ENCODE measurements around the gene CNR1. TPM values are rescaled to one million over a fixed set of nuclear protein-coding genes. Genes with fewer than 3 reads are reported as not detected.

Gene CNR1
- total RNA-seq, 1 donor from 2014 or later = 9.9 TPM

GRCh38 chr6:88116276-88116675, 49.9 kb downstream of the CNR1 start:
- no peak overlapping the region for H3K4me3 Mint-ChIP-seq
- no peaks in the 10 kb centered on the region for H3K36me3 Mint-ChIP-seq (ENCODE audit: low read depth)
- no peak for TF ChIP-seq CTCF (conservative IDR thresholded peaks at IDR 0.05)
- peaks cover 12% of the 10 kb centered on the region for H3K27me3 Mint-ChIP-seq (ENCODE audit: low read depth)
- no peak overlapping the region for H3K27ac Mint-ChIP-seq (ENCODE audit: unreplicated experiment)
- H3K9me3 Mint-ChIP-seq = no peaks in the 10 kb centered on the region
- no peak for DNase-seq (ENCODE audit: low read depth, low spot score)
- peaks cover 5% of the 10 kb centered on the region for H3K4me1 Mint-ChIP-seq

GRCh38 chr6:88115307-88115706, 50.8 kb downstream of the CNR1 start:
- Mint-ChIP-seq H3K9me3 (no peaks in the 10 kb centered on the region), H3K4me1 (peaks cover 5% of the 10 kb centered on the region), H3K4me3 (no peak overlapping the region), H3K36me3 (ENCODE audit: low read depth) (no peaks in the 10 kb centered on the region), H3K27ac (ENCODE audit: unreplicated experiment) (no peak overlapping the region), H3K27me3 (ENCODE audit: low read depth) (peaks cover 16% of the 10 kb centered on the region)
- no peak for DNase-seq (ENCODE audit: low read depth, low spot score)
- no peak for TF ChIP-seq CTCF (conservative IDR thresholded peaks at IDR 0.05)

GRCh38 chr6:88114838-88115237, 51.3 kb downstream of the CNR1 start:
- TF ChIP-seq CTCF (conservative IDR thresholded peaks at IDR 0.05) = no peak
- Mint-ChIP-seq H3K36me3 (ENCODE audit: low read depth) (no peaks in the 10 kb centered on the region), H3K4me3 (no peak overlapping the region), H3K27ac (ENCODE audit: unreplicated experiment) (no peak overlapping the region), H3K4me1 (peaks cover under 1% of the 10 kb centered on the region), H3K9me3 (no peaks in the 10 kb centered on the region), H3K27me3 (ENCODE audit: low read depth) (peaks cover 16% of the 10 kb centered on the region)
- no peak for DNase-seq (ENCODE audit: low read depth, low spot score)

- Mint-ChIP-seq H3K4me1 (no peaks in the 10 kb centered on the region), H3K4me3 (no peak overlapping the region), H3K27me3 (ENCODE audit: low read depth) (peaks cover 16% of the 10 kb centered on the region), H3K9me3 (no peaks in the 10 kb centered on the region), H3K36me3 (ENCODE audit: low read depth) (no peaks in the 10 kb centered on the region), H3K27ac (ENCODE audit: unreplicated experiment) (no peak overlapping the region)
- no peak for TF ChIP-seq CTCF (conservative IDR thresholded peaks at IDR 0.05)
- no peak for DNase-seq (ENCODE audit: low read depth, low spot score)
Observed at GRCh38 chr6:88111991-88112390, 54.2 kb downstream of the CNR1 start.

- H3K36me3 Mint-ChIP-seq (ENCODE audit: low read depth) = no peaks in the 10 kb centered on the region
- no peak overlapping the region for H3K27ac Mint-ChIP-seq (ENCODE audit: unreplicated experiment)
- no peaks in the 10 kb centered on the region for H3K4me1 Mint-ChIP-seq
- H3K27me3 Mint-ChIP-seq (ENCODE audit: low read depth) = peaks cover 12% of the 10 kb centered on the region
- no peak overlapping the region for H3K4me3 Mint-ChIP-seq
- TF ChIP-seq CTCF (conservative IDR thresholded peaks at IDR 0.05) = no peak
- H3K9me3 Mint-ChIP-seq = no peaks in the 10 kb centered on the region
- DNase-seq (ENCODE audit: low read depth, low spot score) = no peak
Observed at GRCh38 chr6:88107241-88107640, 58.9 kb downstream of the CNR1 start.
